GM12891 (cell line): ENCODE results near the gene RPUSD3.

Experiments used
- POLR2A ChIP-seq: IDR thresholded peaks from 2 replicates; pipeline ENCODE4 v1.6.1; 2011; ENCODE audit warnings: low read depth, low read length, control low read depth
- POLR2AphosphoS5 ChIP-seq: IDR thresholded peaks from 2 replicates; pipeline ENCODE4 v1.6.1; 2011; ENCODE audit warnings: low read depth, low read length, control low read depth
- SPI1 ChIP-seq: IDR thresholded peaks from 2 replicates; pipeline ENCODE4 v1.6.1; 2011; ENCODE audit warnings: low read depth, low read length, control low read depth
- TAF1 ChIP-seq: IDR thresholded peaks from 2 replicates; pipeline ENCODE4 v1.6.1; 2011; ENCODE audit warnings: low read depth, low read length, control low read depth

- TF ChIP-seq POLR2AphosphoS5 (no peak), POLR2A (no peak), SPI1 (no peak), TAF1 (no peak)
Measured at GRCh38 chr3:9804996-9805395, 38.8 kb downstream of the RPUSD3 start.
